HUES64 (cell line): ENCODE measurements around the gene TDRD7.

Experiments used
- H3K27ac ChIP-seq: 2 replicates; pipeline ENCODE4 v1.7.0; 2013; ENCODE audit warnings: low read depth, low read length, inconsistent platforms
- H3K27me3 ChIP-seq: 2 replicates; pipeline ENCODE4 v1.6.1; 2013; ENCODE audit warnings: mild to moderate bottlenecking, low read length; ENCODE audit not compliant: insufficient read depth
- H3K36me3 ChIP-seq: 2 replicates; pipeline ENCODE4 v1.6.1; 2013; ENCODE audit warnings: mild to moderate bottlenecking, low read length; ENCODE audit not compliant: insufficient read depth
- H3K4me1 ChIP-seq: 2 replicates; pipeline ENCODE4 v1.6.1; 2013; ENCODE audit warnings: mild to moderate bottlenecking, low read length, moderate library complexity; ENCODE audit not compliant: insufficient read depth
- H3K4me3 ChIP-seq: 2 replicates; pipeline ENCODE4 v1.5.1; 2013; ENCODE audit warnings: mild to moderate bottlenecking, low read length, moderate library complexity
- H3K9ac ChIP-seq: 2 replicates; pipeline ENCODE4 v1.6.1; 2013; ENCODE audit warnings: mild to moderate bottlenecking, low read depth, low read length
- H3K9me3 ChIP-seq: 2 replicates; pipeline ENCODE4 v1.6.1; 2013; ENCODE audit warnings: low read depth, low read length; ENCODE audit not compliant: insufficient read depth
- WGBS: fragments of 150-250, 120-280 bp; methylation state at CpG from one replicate; pipeline ENCODE4 v1.1.7; 2013; ENCODE audit warnings: missing lambda C conversion rate; 5-methylcytosine and 5-hydroxymethylcytosine counted together

Gene TDRD7

GRCh38 chr9:97427885-97428284 lies 16.0 kb downstream of the TDRD7 start:
- Histone ChIP-seq H3K9ac (no peak overlapping the region), H3K4me1 (peaks cover 3% of the 10 kb centered on the region; the same call in 1 of the 2 replicates), H3K27ac (no peak overlapping the region), H3K27me3 (no peaks in the 10 kb centered on the region), H3K36me3 (no peaks in the 10 kb centered on the region), H3K9me3 (no peaks in the 10 kb centered on the region), H3K4me3 (no peak overlapping the region)
- 91% methylated on average over 4 of the region's 4 CpGs for WGBS

- no peak overlapping the region for H3K4me3 ChIP-seq
- peaks cover 3% of the 10 kb centered on the region; the same call in 1 of the 2 replicates for H3K4me1 ChIP-seq
- WGBS: 94% methylated on average over 6 of the region's 7 CpGs
- no peak overlapping the region for H3K9ac ChIP-seq
- H3K27ac ChIP-seq: no peak overlapping the region
- H3K9me3 ChIP-seq: no peaks in the 10 kb centered on the region
- H3K36me3 ChIP-seq: no peaks in the 10 kb centered on the region
- no peaks in the 10 kb centered on the region for H3K27me3 ChIP-seq
Measured at GRCh38 chr9:97430316-97431043, 18.6 kb downstream of the TDRD7 start.

- Histone ChIP-seq H3K9me3 (no peaks in the 10 kb centered on the region), H3K9ac (no peak overlapping the region), H3K36me3 (no peaks in the 10 kb centered on the region), H3K27me3 (no peaks in the 10 kb centered on the region), H3K4me1 (peaks cover 3% of the 10 kb centered on the region; the same call in 1 of the 2 replicates), H3K27ac (no peak overlapping the region), H3K4me3 (no peak overlapping the region)
- WGBS: 98% methylated on average over 3 of the region's 3 CpGs
Measured at GRCh38 chr9:97431044-97431441, 19.1 kb downstream of the TDRD7 start.

GRCh38 chr9:97431549-97432143 lies 19.8 kb downstream of the TDRD7 start:
- H3K9me3 ChIP-seq: no peaks in the 10 kb centered on the region
- H3K4me1 ChIP-seq: peaks cover 3% of the 10 kb centered on the region; the same call in 1 of the 2 replicates
- WGBS: 85% methylated on average over 5 of the region's 5 CpGs
- H3K9ac ChIP-seq: no peak overlapping the region
- no peaks in the 10 kb centered on the region for H3K36me3 ChIP-seq
- no peak overlapping the region for H3K27ac ChIP-seq
- H3K4me3 ChIP-seq: no peak overlapping the region
- no peaks in the 10 kb centered on the region for H3K27me3 ChIP-seq

- Histone ChIP-seq H3K27ac (no peak overlapping the region), H3K9ac (no peak overlapping the region), H3K27me3 (no peaks in the 10 kb centered on the region), H3K4me3 (no peak overlapping the region), H3K36me3 (no peaks in the 10 kb centered on the region), H3K4me1 (peaks cover 12% of the 10 kb centered on the region; the same call in 1 of the 2 replicates), H3K9me3 (no peaks in the 10 kb centered on the region)
- 96% methylated on average over 1 of the region's 1 CpG for WGBS
Measured at GRCh38 chr9:97437051-97437600, 25.2 kb downstream of the TDRD7 start.

GRCh38 chr9:97438257-97438656 lies 26.4 kb downstream of the TDRD7 start:
- H3K27ac ChIP-seq: no peak overlapping the region
- H3K27me3 ChIP-seq: no peaks in the 10 kb centered on the region
- no peaks in the 10 kb centered on the region for H3K9me3 ChIP-seq
- no peak overlapping the region for H3K4me3 ChIP-seq
- no peaks in the 10 kb centered on the region for H3K36me3 ChIP-seq
- H3K9ac ChIP-seq: no peak overlapping the region
- H3K4me1 ChIP-seq: peaks cover 12% of the 10 kb centered on the region; the same call in 1 of the 2 replicates
- WGBS: 91% methylated on average over 2 of the region's 2 CpGs

- no peaks in the 10 kb centered on the region for H3K9me3 ChIP-seq
- H3K36me3 ChIP-seq: no peaks in the 10 kb centered on the region
- H3K4me3 ChIP-seq: no peak overlapping the region
- no peaks in the 10 kb centered on the region for H3K27me3 ChIP-seq
- H3K4me1 ChIP-seq: peaks cover 12% of the 10 kb centered on the region; the same call in 1 of the 2 replicates
- no peak overlapping the region for H3K9ac ChIP-seq
- no peak overlapping the region for H3K27ac ChIP-seq
Measured at GRCh38 chr9:97438666-97439065, 26.8 kb downstream of the TDRD7 start.

GRCh38 chr9:97440160-97440559 lies 28.3 kb downstream of the TDRD7 start:
- Histone ChIP-seq H3K27me3 (no peaks in the 10 kb centered on the region), H3K27ac (no peak overlapping the region), H3K4me1 (peaks cover 12% of the 10 kb centered on the region; the same call in 1 of the 2 replicates), H3K4me3 (no peak overlapping the region), H3K9me3 (no peaks in the 10 kb centered on the region), H3K36me3 (no peaks in the 10 kb centered on the region), H3K9ac (no peak overlapping the region)
- WGBS: 82% methylated on average over 1 of the region's 1 CpG

GRCh38 chr9:97441729-97442128 lies 29.8 kb downstream of the TDRD7 start:
- Histone ChIP-seq H3K36me3 (no peaks in the 10 kb centered on the region), H3K4me3 (no peak overlapping the region), H3K4me1 (peaks cover 12% of the 10 kb centered on the region; the same call in 1 of the 2 replicates), H3K27ac (no peak overlapping the region), H3K9me3 (no peaks in the 10 kb centered on the region), H3K27me3 (no peaks in the 10 kb centered on the region), H3K9ac (no peak overlapping the region)
- WGBS: 89% methylated on average over 2 of the region's 2 CpGs

GRCh38 chr9:97445119-97445701 lies 33.3 kb downstream of the TDRD7 start:
- Histone ChIP-seq H3K4me3 (no peak overlapping the region), H3K9me3 (no peaks in the 10 kb centered on the region), H3K4me1 (peaks cover 8% of the 10 kb centered on the region; the same call in 1 of the 2 replicates), H3K27ac (no peak overlapping the region), H3K9ac (no peak overlapping the region), H3K36me3 (no peaks in the 10 kb centered on the region), H3K27me3 (no peaks in the 10 kb centered on the region)
- WGBS: 88% methylated on average over 2 of the region's 2 CpGs

GRCh38 chr9:97447001-97447400 lies 35.1 kb downstream of the TDRD7 start:
- WGBS: 98% methylated on average over 3 of the region's 3 CpGs

More at GRCh38 chr9:97447001-97447400, 35.1 kb downstream of the TDRD7 start:
- Histone ChIP-seq H3K4me3 (no peak overlapping the region), H3K9me3 (no peaks in the 10 kb centered on the region), H3K27me3 (no peaks in the 10 kb centered on the region), H3K36me3 (no peaks in the 10 kb centered on the region), H3K27ac (no peak overlapping the region), H3K9ac (no peak overlapping the region), H3K4me1 (no peaks in the 10 kb centered on the region)
